Endothelial cell (in vitro differentiated cells): ENCODE results near the gene MMAB. TPM values are rescaled to one million over a fixed set of nuclear protein-coding genes. Genes with fewer than 3 reads are reported as not detected.

Experiments used
- DNase-seq: peaks from one replicate; pipeline ENCODE4 v3.0.0; 2021; ENCODE audit warnings: low spot score
- H3K27ac Mint-ChIP-seq: one replicate; pipeline ENCODE4 v1.8.0; 2021; ENCODE audit warnings: mixed read lengths, inconsistent platforms; ENCODE audit not compliant: unreplicated experiment
- H3K27me3 Mint-ChIP-seq: one replicate; pipeline ENCODE4 v1.8.0; 2021; ENCODE audit warnings: mild to moderate bottlenecking, moderate library complexity, mixed read lengths, inconsistent platforms; ENCODE audit not compliant: unreplicated experiment
- H3K36me3 Mint-ChIP-seq: one replicate; pipeline ENCODE4 v1.8.0; 2021; ENCODE audit warnings: mild to moderate bottlenecking, low read depth, mixed read lengths, inconsistent platforms; ENCODE audit not compliant: unreplicated experiment
- H3K4me1 Mint-ChIP-seq: one replicate; pipeline ENCODE4 v1.8.0; 2021; ENCODE audit warnings: mild to moderate bottlenecking, mixed read lengths, inconsistent platforms; ENCODE audit not compliant: unreplicated experiment
- H3K4me3 Mint-ChIP-seq: one replicate; pipeline ENCODE4 v1.8.0; 2021; ENCODE audit warnings: mild to moderate bottlenecking, mixed read lengths, inconsistent platforms; ENCODE audit not compliant: unreplicated experiment
- H3K9me3 Mint-ChIP-seq: one replicate; pipeline ENCODE4 v1.8.0; 2021; ENCODE audit warnings: mixed read lengths, inconsistent platforms; ENCODE audit not compliant: unreplicated experiment
- total RNA-seq: library from RNA; stranded (reverse); fragmentation: NEBNext Ultra II Directional; extraction: Animal tissue kit (Norgen Biotek cat#: 25700); gene quantifications from one replicate; pipeline ENCODE4 v1.2.1, GENCODE V29; 2021; ENCODE audit not compliant: unreplicated experiment
- TF ChIP-seq, protein P1 (sequence below): fragments of 200-600 bp; sonication (generic); IDR thresholded peaks from one replicate; pipeline ENCODE4 v1.5.0; 2021; ENCODE audit warnings: antibody characterized with exemption; ENCODE audit not compliant: unreplicated experiment

MMAB gene
- total RNA-seq, 1 donor from 2014 or later = 41.6 TPM

DNA sequence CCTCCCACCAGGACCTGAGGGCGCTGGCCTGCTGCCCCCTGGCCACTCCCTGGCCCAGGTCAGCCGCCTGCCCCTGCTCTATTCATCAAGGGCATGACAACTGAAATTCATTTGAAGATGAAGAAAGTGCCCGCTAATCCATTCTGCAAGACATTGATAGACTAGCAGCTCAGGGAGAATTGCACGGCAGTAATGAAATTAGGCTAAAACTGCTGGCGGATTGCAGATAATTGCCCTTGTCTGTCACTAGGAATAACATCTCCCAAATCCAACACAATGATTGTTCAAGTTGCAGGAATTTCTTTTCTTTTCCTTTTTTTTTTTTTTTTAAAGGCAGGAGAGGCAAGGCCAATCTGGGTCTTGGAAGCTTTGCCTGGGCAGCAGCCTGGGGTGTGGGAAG lies 44.8 kb upstream of the MMAB start:
- Mint-ChIP-seq H3K27me3 (no peaks in the 10 kb centered on the region), H3K9me3 (no peaks in the 10 kb centered on the region), H3K36me3 (no peaks in the 10 kb centered on the region), H3K4me1 (no peaks in the 10 kb centered on the region), H3K27ac (no peak overlapping the region), H3K4me3 (no peak overlapping the region)
- no peak for DNase-seq
- TF ChIP-seq, protein P1, sequence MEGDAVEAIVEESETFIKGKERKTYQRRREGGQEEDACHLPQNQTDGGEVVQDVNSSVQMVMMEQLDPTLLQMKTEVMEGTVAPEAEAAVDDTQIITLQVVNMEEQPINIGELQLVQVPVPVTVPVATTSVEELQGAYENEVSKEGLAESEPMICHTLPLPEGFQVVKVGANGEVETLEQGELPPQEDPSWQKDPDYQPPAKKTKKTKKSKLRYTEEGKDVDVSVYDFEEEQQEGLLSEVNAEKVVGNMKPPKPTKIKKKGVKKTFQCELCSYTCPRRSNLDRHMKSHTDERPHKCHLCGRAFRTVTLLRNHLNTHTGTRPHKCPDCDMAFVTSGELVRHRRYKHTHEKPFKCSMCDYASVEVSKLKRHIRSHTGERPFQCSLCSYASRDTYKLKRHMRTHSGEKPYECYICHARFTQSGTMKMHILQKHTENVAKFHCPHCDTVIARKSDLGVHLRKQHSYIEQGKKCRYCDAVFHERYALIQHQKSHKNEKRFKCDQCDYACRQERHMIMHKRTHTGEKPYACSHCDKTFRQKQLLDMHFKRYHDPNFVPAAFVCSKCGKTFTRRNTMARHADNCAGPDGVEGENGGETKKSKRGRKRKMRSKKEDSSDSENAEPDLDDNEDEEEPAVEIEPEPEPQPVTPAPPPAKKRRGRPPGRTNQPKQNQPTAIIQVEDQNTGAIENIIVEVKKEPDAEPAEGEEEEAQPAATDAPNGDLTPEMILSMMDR = no peak

DNA sequence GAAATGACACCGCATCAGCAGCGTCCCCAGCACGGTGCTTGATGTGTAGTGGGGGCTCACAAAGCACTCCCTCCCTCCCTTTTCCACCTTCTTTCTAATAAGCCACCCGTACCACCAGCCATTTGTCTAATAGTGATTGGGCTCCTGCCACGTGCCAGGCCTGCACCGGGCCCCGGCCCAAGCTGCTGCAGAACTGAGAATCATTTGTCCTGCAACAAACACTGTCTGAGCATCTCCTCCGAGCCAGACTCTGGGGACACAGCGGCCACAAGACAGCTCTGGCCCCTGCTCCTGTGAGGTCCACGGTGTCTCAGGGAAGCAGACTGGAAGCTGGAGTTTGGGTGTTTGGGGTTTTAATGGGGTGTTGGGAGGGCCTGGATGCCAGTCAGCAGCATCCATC lies 44.2 kb upstream of the MMAB start:
- Mint-ChIP-seq H3K4me1 (no peaks in the 10 kb centered on the region), H3K36me3 (no peaks in the 10 kb centered on the region), H3K27me3 (no peaks in the 10 kb centered on the region), H3K27ac (no peak overlapping the region), H3K4me3 (no peak overlapping the region), H3K9me3 (no peaks in the 10 kb centered on the region)
- TF ChIP-seq, protein P1 = no peak
- no peak for DNase-seq

DNA sequence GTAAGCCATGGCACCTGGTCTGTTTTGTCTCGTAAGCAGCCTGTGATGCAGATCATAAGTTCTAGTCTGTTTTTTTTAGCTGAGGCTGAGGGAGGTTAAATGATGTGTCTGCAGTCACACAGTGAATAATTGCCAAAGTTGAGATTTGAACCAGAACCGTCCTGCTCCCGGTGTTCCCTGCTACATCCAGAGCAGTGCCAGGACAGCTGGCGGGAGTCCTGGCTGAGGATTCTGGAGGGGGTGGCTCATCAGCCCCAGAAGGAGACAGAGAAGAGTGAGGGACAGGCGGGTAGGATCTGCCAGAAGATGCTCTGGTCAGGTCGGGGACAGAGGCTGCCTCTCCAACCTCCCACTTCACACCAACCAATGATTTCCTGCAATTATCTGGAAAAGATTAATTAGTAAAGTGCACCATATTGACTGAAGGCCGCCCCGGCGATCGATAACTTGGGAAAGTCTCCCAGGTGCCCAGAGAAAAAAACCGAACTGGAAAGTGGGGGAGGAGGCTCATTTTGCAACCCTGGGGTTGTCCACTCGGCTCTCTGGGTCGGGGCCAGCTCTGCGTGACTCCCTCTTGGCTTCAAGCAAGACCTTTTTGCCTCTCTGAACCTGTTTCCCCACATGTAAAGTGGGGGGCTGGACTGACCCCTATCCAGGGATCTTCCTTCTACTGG lies 42.4 kb upstream of the MMAB start:
- no peaks in the 10 kb centered on the region for H3K36me3 Mint-ChIP-seq
- H3K27ac Mint-ChIP-seq = no peak overlapping the region

DNA sequence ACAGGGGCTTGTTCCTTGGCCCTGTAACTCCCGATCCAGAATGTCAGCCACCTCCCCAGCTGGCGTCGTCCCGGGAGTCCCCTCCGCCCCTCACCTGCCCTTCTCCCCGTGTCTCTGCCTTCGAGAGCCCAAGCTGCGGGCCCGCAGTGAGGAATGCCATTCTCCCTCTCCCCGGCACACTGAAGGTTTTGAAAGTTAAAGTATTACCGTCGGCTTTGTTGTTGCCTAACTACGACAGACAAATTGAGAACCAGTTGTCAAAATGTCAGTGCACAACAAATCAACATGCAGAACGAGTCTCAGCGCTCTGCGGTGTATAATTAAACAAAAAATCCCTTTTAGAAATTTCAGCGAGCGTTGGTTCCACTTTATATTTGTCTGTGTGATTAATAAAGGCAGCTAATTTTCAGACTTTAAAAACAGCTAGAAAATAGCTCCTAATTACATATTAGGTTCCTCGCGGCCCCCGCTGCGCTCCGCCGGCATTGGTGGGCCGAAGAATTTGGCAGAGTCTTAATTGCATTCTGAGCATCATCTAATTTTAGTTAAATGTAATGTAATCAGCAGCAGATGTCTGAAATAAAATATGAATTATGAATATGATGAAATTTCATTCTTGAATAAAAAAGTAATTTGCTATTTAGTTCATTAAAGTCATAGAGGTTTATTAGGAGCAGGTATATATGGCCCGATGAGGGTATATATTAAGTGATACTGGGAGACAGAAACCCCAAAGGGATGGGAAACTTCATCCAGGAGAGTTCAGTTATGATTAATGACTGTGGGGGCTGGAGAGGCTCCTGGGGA lies 40.5 kb upstream of the MMAB start:
- TF ChIP-seq, protein P1 = no peak
- Mint-ChIP-seq H3K27ac (no peak overlapping the region), H3K36me3 (no peaks in the 10 kb centered on the region), H3K4me1 (no peaks in the 10 kb centered on the region), H3K27me3 (peaks cover 1% of the 10 kb centered on the region), H3K9me3 (no peaks in the 10 kb centered on the region), H3K4me3 (no peak overlapping the region)
- no peak for DNase-seq

More for the DNA sequence above, 42.4 kb upstream of the MMAB start:
- no peaks in the 10 kb centered on the region for H3K9me3 Mint-ChIP-seq
- DNase-seq = no peak
- TF ChIP-seq, protein P1 = no peak
- H3K4me3 Mint-ChIP-seq = no peak overlapping the region
- no peaks in the 10 kb centered on the region for H3K4me1 Mint-ChIP-seq
- H3K27me3 Mint-ChIP-seq = peaks cover 1% of the 10 kb centered on the region

DNA sequence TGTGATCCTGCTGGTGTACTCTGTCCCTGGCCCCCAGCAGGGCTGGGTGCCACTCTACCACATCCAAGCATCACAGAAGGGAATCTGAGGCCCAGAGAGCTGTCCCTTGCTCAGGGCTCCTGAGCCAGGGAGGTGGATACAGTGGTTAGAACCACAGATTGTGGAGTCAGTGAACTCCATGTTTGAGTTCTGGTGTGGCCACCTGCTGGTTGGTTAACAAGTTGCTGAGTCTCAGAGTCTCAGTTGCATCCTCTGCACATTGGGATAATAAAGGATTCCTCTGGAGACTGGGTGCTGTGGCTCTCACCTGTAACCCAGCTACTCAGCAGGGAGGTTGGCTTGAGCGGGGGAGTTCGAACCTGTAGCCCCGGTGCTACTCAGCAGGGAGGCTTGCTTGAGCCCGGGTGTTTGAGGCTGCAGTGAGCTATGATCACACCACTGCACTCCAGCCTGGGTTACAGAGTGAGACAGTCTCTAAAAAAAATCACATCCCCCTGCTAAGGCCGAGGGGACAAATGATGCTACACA lies 39.7 kb upstream of the MMAB start:
- H3K27me3 Mint-ChIP-seq = peaks cover 1% of the 10 kb centered on the region
- H3K36me3 Mint-ChIP-seq = no peaks in the 10 kb centered on the region
- DNase-seq = no peak
- no peaks in the 10 kb centered on the region for H3K9me3 Mint-ChIP-seq
- TF ChIP-seq, protein P1 = peak; percentile 31
- H3K4me1 Mint-ChIP-seq = no peaks in the 10 kb centered on the region
- no peak overlapping the region for H3K27ac Mint-ChIP-seq
- no peak overlapping the region for H3K4me3 Mint-ChIP-seq
